ENCODE data around the gene TMEM131. TPM values are rescaled to one million over a fixed set of nuclear protein-coding genes. Genes with fewer than 3 reads are reported as not detected.
"Not testable (repeated sequence)": the region's sequence is repeated elsewhere in the genome, so short reads cannot be mapped to it uniquely, and the experiment has no call there.

TMEM131 gene
- total and polyA plus RNA-seq, 10 of the 15 experiments (the other 5 are each of a cell fraction or from before 2014, with no cell fraction given), result 6.0 to 48.2 (median 23.2) TPM

DNA sequence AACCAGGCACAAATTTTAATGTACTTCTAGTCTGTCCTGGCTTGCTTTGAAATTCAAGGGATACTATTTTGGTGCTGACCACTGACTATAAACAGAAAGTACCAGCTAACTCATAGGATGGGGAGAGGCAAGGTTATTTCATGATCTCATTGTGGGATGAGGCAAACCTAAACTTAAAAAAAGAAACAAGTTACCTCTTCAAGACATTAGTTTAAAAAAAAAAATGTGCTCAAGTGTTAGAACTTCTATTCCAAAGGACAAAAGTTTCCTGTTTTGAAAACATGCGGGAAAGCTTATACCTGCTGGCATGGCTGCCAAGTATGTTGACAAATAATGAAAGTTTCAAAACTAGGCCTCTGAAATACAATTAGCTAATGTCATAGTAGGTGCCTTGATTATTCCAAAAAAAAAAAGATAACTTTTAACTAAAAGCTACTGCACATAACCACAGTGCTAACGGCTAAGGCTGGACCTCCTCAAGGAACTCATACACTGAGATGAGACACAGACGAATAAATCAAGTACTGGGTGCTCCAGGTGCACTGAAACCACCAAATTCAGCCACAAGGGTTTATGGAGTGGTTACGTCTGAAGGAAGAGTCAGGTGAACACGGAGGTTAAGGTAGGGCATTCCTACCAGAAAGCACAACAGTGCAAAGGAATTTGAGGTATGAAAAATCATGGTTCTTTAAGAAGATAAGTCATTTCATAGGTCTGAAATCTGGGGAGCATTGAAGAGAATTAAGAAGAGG lies 38.1 kb downstream of the TMEM131 start (continued):
- TF ChIP-seq NFIC (IDR thresholded peaks at IDR 0.05; ENCODE audit: low read depth, low read length) (peak; percentile 79), MEF2B (IDR thresholded peaks at IDR 0.05; ENCODE audit: partially characterized antibody, poor library complexity, severe bottlenecking) (peak; percentile 43)

DNA sequence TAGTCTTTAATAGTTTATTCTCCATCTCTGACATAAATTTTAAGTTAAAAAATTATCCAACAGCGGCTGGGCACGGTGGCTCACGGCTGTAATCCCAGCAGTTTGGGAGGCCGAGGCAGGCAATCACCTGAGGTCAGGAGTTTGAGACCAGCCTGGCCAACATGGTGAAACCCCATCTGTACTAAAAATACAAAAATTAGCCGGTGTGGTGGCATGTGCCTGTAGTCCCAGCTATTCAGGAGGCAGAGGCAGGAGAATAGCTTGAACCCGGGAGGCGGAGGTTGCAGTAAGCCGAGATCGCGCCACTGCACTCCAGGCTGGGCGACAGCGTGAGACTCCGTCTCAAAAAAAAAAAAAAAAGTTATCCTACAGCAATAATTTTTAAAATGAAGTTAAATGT lies 39.0 kb downstream of the TMEM131 start:
- RAD21 ChIA-PET (ENCODE audit: unreplicated experiment), result interaction anchor here (1.0 to 2.5 kb wide), 2 partner anchors 21 to 25 kb away, joined by 3 to 22 read pairs; no protein-coding TSS in a partner anchor
- DNase-seq (ENCODE audit: low read depth, low spot score); H3K4me3 ChIP-seq; H3K9me3 ChIP-seq (replicated peaks; ENCODE audit: control insufficient read depth, insufficient read depth, low read length); H4K20me1 ChIP-seq (ENCODE audit: control insufficient read depth, insufficient read depth); H3K27me3 ChIP-seq (replicated peaks in 1 of 2; ENCODE audit: control insufficient read depth in 2 of 2, insufficient read depth in 2 of 2, low read length in 1 of 2); FAIRE-seq; in situ Hi-C loops (cut with MboI); H3K27ac ChIP-seq (ENCODE audit: control insufficient read depth, insufficient read depth); BruUV-seq (replicated peaks); H3K9ac ChIP-seq (ENCODE audit: control insufficient read depth, insufficient read depth, low read length); H3K4me2 ChIP-seq (ENCODE audit: control insufficient read depth, insufficient read depth); H2AFZ ChIP-seq (ENCODE audit: control insufficient read depth, low read depth, low read length); ATAC-seq; H3K36me3 ChIP-seq (ENCODE audit: control insufficient read depth in 2 of 2, insufficient read depth in 2 of 2, low read length in 1 of 2): not testable (repeated sequence)
- intact Hi-C loops (cut with micrococcal nuclease; ENCODE audit: unreplicated experiment), result loop anchor here (2.0 to 10.0 kb wide), 2 partner anchors 46 to 428 kb away; no protein-coding TSS in a partner anchor
- Histone ChIP-seq H3K4me1 (ENCODE audit: control insufficient read depth, insufficient read depth, low read length) (peaks cover 35% of the 10 kb centered on the region), H3K79me2 (ENCODE audit: control insufficient read depth, insufficient read depth, low read length) (peaks cover 66% of the 10 kb centered on the region)
- CTCF ChIA-PET, result interaction anchor here (1.3 kb wide), 1 partner anchor 21 kb away, joined by 5 read pairs; no protein-coding TSS in a partner anchor
- POLR2A ChIA-PET, result interaction anchor here (0.7 kb wide), 1 partner anchor 490 kb away, joined by 4 read pairs; no protein-coding TSS in a partner anchor
- SMC1A ChIA-PET (ENCODE audit: uncharacterized antibody, unreplicated experiment), result interaction anchor here (0.8 to 3.0 kb wide), 6 partner anchors 10 to 325 kb away, joined by 3 to 37 read pairs (median 12); no protein-coding TSS in a partner anchor
- 90% methylated on average over 7 of the region's 13 CpGs for WGBS (ENCODE audit: insufficient coverage, insufficient replicate concordance, low lambda C conversion rate, missing lambda C conversion rate)

All from GM12878 (cell line).